Measurements from ENCODE around the gene NOL4L.

- TF ChIP-seq ESRRG (CRISPR knock-in tag; IDR thresholded peaks at IDR 0.05), result no peak
- TF ChIP-seq ZFP30 (CRISPR knock-in tag; IDR thresholded peaks at IDR 0.05), result no peak
- no peak for TF ChIP-seq ZNF565 (CRISPR knock-in tag; conservative IDR thresholded peaks at IDR 0.05; ENCODE audit: low read depth)
- no peak for TF ChIP-seq ZFP3 (CRISPR knock-in tag; IDR thresholded peaks at IDR 0.05)
- no peak for TF ChIP-seq PATZ1 (CRISPR knock-in tag; IDR thresholded peaks at IDR 0.05; ENCODE audit: borderline replicate concordance)
- TF ChIP-seq TSHZ2 (CRISPR knock-in tag; IDR thresholded peaks at IDR 0.05), result no peak
- TF ChIP-seq POU6F1 (CRISPR knock-in tag; IDR thresholded peaks at IDR 0.05; ENCODE audit: borderline replicate concordance, low read depth), result no peak
- no peak for TF ChIP-seq SNAI2 (CRISPR knock-in tag; IDR thresholded peaks at IDR 0.05)
- no peak for TF ChIP-seq PPARA (CRISPR knock-in tag; IDR thresholded peaks at IDR 0.05; ENCODE audit: borderline replicate concordance)
- TF ChIP-seq GLIS3 (CRISPR knock-in tag; IDR thresholded peaks at IDR 0.05), result no peak
- TF ChIP-seq CREB5 (CRISPR knock-in tag; IDR thresholded peaks at IDR 0.05; ENCODE audit: low read depth), result no peak
- no peak for TF ChIP-seq CSDC2 (CRISPR knock-in tag; IDR thresholded peaks at IDR 0.05)
These were observed 169.6 kb downstream of the NOL4L start for GRCh38 chr20:32415494-32415893.

Measured in SK-N-SH treated with all-trans-retinoic acid at 6 μM for 48 hours (cell line).